HCT116 (cell line): Measurements from ENCODE around the gene HPS5. TPM values are rescaled to one million over a fixed set of nuclear protein-coding genes. Genes with fewer than 3 reads are reported as not detected.

ENCODE experiments used
- ATAC-seq: fragments of 200-7000 bp; cut with Tn5 transposase; 2 replicates; pipeline ENCODE4 v1.9.1; 2020; ENCODE audit warnings: mild to moderate bottlenecking, moderate library complexity
- BruUV-seq: library from RNA; stranded (reverse); fragments of 400-500 nt; replicated peaks from 2 replicates; lab custom pipeline; 2021; lab: Mats Ljungman, UMichigan
- CTCF ChIA-PET: fragments of 300-600 bp; sonication (Branson Sonifier 250); formaldehyde crosslinking; loops from one replicate; lab custom pipeline; 2021; ENCODE audit warnings: antibody characterized with exemption; lab: Charles Lee
- POLR2A ChIA-PET: fragments of 300-600, 350-600 bp; sonication (Branson Sonifier 250); formaldehyde crosslinking; loops from one replicate; lab custom pipeline; 2021; ENCODE audit warnings: antibody characterized with exemption; lab: Charles Lee
- RAD21 ChIA-PET, 2 experiments: fragments of 300-600 bp; sonication (Branson Sonifier 250); formaldehyde crosslinking; loops; one replicate each; lab custom pipeline; 2023; ENCODE audit warnings: low total read pairs in 2 of 2; ENCODE audit not compliant: uncharacterized antibody in 2 of 2, unreplicated experiment in 2 of 2, low non-redundant PET in 1 of 2; lab: Charles Lee
- DNase-seq: peaks from one replicate; pipeline ENCODE4 v3.0.0-alpha.2; 2010; ENCODE audit warnings: low read depth, low spot score
- H2AFZ ChIP-seq: fragments of 200-600 bp; shearing (Covaris generic), sonication (generic); 2 replicates; pipeline ENCODE4 v1.6.1; 2017; ENCODE audit warnings: low read depth, mixed run types, mixed read lengths, antibody characterized with exemption, low read length; ENCODE audit not compliant: poor library complexity, severe bottlenecking
- H3K27ac ChIP-seq: 2 replicates; pipeline ENCODE4 v1.5.1; 2012; ENCODE audit warnings: low read depth, low read length
- H3K27me3 ChIP-seq: fragments of 200-600 bp; sonication (generic); 2 replicates; pipeline ENCODE4 v1.6.1; 2016; ENCODE audit warnings: mixed run types, low read length, mixed read lengths; ENCODE audit not compliant: insufficient read depth
- H3K36me3 ChIP-seq, 2 experiments: fragments of 200-500 bp in 1 of 2; fragments of 200-600 bp in 1 of 2; sonication (Bioruptor generic) in 1 of 2; sonication (generic) in 1 of 2; 2 replicates each; pipeline versions ENCODE4 v1.5.1 to v1.6.1; 2014 to 2016; ENCODE audit warnings: low read length in 2 of 2, inconsistent platforms in 1 of 2, mixed read lengths in 1 of 2, mixed run types in 1 of 2; ENCODE audit not compliant: insufficient read depth in 2 of 2, control insufficient read depth in 1 of 2
- H3K4me1 ChIP-seq, 2 experiments: fragments of 200-600 bp in 1 of 2; sonication (generic) in 1 of 2; 2 replicates each; pipeline versions ENCODE4 v1.5.1 to v1.6.1; 2012 to 2017; ENCODE audit warnings: low read length in 2 of 2, inconsistent platforms in 1 of 2, mild to moderate bottlenecking in 1 of 2, mixed read lengths in 1 of 2, mixed run types in 1 of 2, moderate library complexity in 1 of 2; ENCODE audit not compliant: insufficient read depth in 2 of 2, control insufficient read depth in 1 of 2
- H3K4me2 ChIP-seq: fragments of 200-600 bp; sonication (generic); 2 replicates; pipeline ENCODE4 v1.6.1; 2017; ENCODE audit warnings: mixed run types, low read length, mixed read lengths
- H3K4me3 ChIP-seq, 2 experiments: fragments of 200-600 bp in 1 of 2; sonication (generic) in 1 of 2; replicated peaks in 1 of 2; 2 replicates each; pipeline ENCODE4 v1.5.1; 2011 to 2016; ENCODE audit warnings: low read length in 2 of 2, control low read depth in 1 of 2, low read depth in 1 of 2, mild to moderate bottlenecking in 1 of 2, mixed read lengths in 1 of 2, mixed run types in 1 of 2
- H3K79me2 ChIP-seq: fragments of 200-600 bp; sonication (generic); 2 replicates; pipeline ENCODE4 v1.6.1; 2017; ENCODE audit warnings: mild to moderate bottlenecking, mixed run types, low read length, moderate library complexity, mixed read lengths; ENCODE audit not compliant: insufficient read depth
- H3K9ac ChIP-seq: fragments of 200-600 bp; sonication (generic); 2 replicates; pipeline ENCODE4 v1.6.1; 2016; ENCODE audit warnings: low read length, mixed read lengths
- H3K9me2 ChIP-seq: fragments of 200-600 bp; sonication (generic), shearing (Covaris generic); 2 replicates; pipeline ENCODE4 v1.6.1; 2017; ENCODE audit warnings: mixed run types, mild to moderate bottlenecking, moderate library complexity; ENCODE audit not compliant: insufficient read depth
- H3K9me3 ChIP-seq, 2 experiments: fragments of 200-500 bp in 1 of 2; fragments of 200-600 bp in 1 of 2; sonication (Bioruptor generic) in 1 of 2; sonication (generic) in 1 of 2; 2 replicates each; pipeline ENCODE4 v1.6.1; 2014 to 2017; ENCODE audit warnings: low read length in 2 of 2, mixed read lengths in 2 of 2, inconsistent platforms in 1 of 2, low read depth in 1 of 2, mild to moderate bottlenecking in 1 of 2, mixed run types in 1 of 2, moderate library complexity in 1 of 2; ENCODE audit not compliant: control insufficient read depth in 1 of 2, insufficient read depth in 1 of 2
- H4K20me1 ChIP-seq: fragments of 200-600 bp; sonication (generic), shearing (Covaris generic); 2 replicates; pipeline ENCODE4 v1.6.1; 2017; ENCODE audit warnings: mixed run types, mild to moderate bottlenecking, moderate library complexity; ENCODE audit not compliant: insufficient read depth
- CEBPB ChIP-seq: IDR thresholded peaks from 2 replicates; pipeline ENCODE4 v1.6.1; 2012; ENCODE audit warnings: low read depth
- CTCF ChIP-seq, 3 experiments: fragments of 200-600 bp in 1 of 3; sonication (generic) in 1 of 3; IDR thresholded peaks in 2 of 3; conservative IDR thresholded peaks in 1 of 3; 2 replicates each; pipeline ENCODE4 v1.5.1; 2012 to 2017; ENCODE audit warnings: low read depth in 2 of 3, low read length in 2 of 3, antibody characterized with exemption in 1 of 3, borderline replicate concordance in 1 of 3, control low read depth in 1 of 3, mild to moderate bottlenecking in 1 of 3, mixed read lengths in 1 of 3, mixed run types in 1 of 3, moderate library complexity in 1 of 3; ENCODE audit not compliant: insufficient read depth in 1 of 3
- ELF1 ChIP-seq: IDR thresholded peaks from 2 replicates; pipeline ENCODE4 v1.6.1; 2012; ENCODE audit warnings: low read depth, borderline replicate concordance
- JUND ChIP-seq: IDR thresholded peaks from 2 replicates; pipeline ENCODE4 v1.6.1; 2012
- RAD21 ChIP-seq: IDR thresholded peaks from 2 replicates; pipeline ENCODE4 v1.6.1; 2012; ENCODE audit warnings: low read depth, mild to moderate bottlenecking
- SP1 ChIP-seq: IDR thresholded peaks from 2 replicates; pipeline ENCODE4 v1.6.1; 2012; ENCODE audit warnings: low read depth
- SRF ChIP-seq: IDR thresholded peaks from 2 replicates; pipeline ENCODE4 v1.6.1; 2012; ENCODE audit warnings: low read depth
- TCF7L2 ChIP-seq: IDR thresholded peaks from 2 replicates; pipeline ENCODE4 v1.7.0; 2011; ENCODE audit warnings: borderline replicate concordance, inconsistent platforms; ENCODE audit not compliant: insufficient read depth, insufficient read length; ENCODE audit errors: extremely low read depth
- YY1 ChIP-seq: IDR thresholded peaks from 2 replicates; pipeline ENCODE4 v1.6.1; 2011; ENCODE audit warnings: low read length, low read depth, moderate library complexity, mild to moderate bottlenecking; ENCODE audit not compliant: insufficient replicate concordance; ENCODE audit errors: extremely low read depth
- ZNF274 ChIP-seq: fragments of 200-500 bp; sonication (Bioruptor generic); IDR thresholded peaks from 2 replicates; pipeline ENCODE4 v1.6.1; 2014; ENCODE audit warnings: mild to moderate bottlenecking, low read depth, low read length, inconsistent platforms
- intact Hi-C: fragments of 100-400 bp; cut with micrococcal nuclease; formaldehyde crosslinking; loops from 2 replicates; pipeline ENCODE4 v1.10.0; 2022
- total RNA-seq: library from RNA; stranded (reverse); gene quantifications from one replicate; pipeline ENCODE4 v1.2.1, GENCODE V29; 2021; ENCODE audit not compliant: unreplicated experiment
- TF ChIP-seq, protein P1 (sequence below): IDR thresholded peaks from 2 replicates; pipeline ENCODE4 v1.6.1; 2011; ENCODE audit warnings: mild to moderate bottlenecking, low read length, moderate library complexity; ENCODE audit not compliant: insufficient replicate concordance; ENCODE audit errors: extremely low read depth
- TF ChIP-seq, protein P2 (sequence below): IDR thresholded peaks from 2 replicates; pipeline ENCODE4 v1.6.1; 2012

The HPS5 gene
- total RNA-seq, 1 experiment from 2014 or later = 19.6 TPM

- Histone ChIP-seq H3K27me3 (no peaks in the 10 kb centered on the region), H3K4me3 (no peak overlapping the region), H3K27ac (no peak overlapping the region), H3K4me1 (no peaks in the 10 kb centered on the region), H2AFZ (no peak overlapping the region), H4K20me1 (no peaks in the 10 kb centered on the region), H3K9ac (no peak overlapping the region), H3K79me2 (no peaks in the 10 kb centered on the region), H3K4me2 (no peak overlapping the region), H3K9me3 (no peaks in the 10 kb centered on the region), H3K36me3 (peaks cover 27 to 44% of the 10 kb centered on the region in 2 experiments; a peak in 3 of 4 replicates), H3K9me2 (no peaks in the 10 kb centered on the region)
- ChIA-PET POLR2A (no interaction called here), RAD21 (no interaction called here), CTCF (no interaction called here)
- DNase-seq = no peak
- BruUV-seq = no TSS peak
- no peak for ATAC-seq
- TF ChIP-seq ZNF274 = no peak
- TF ChIP-seq YY1 = no peak
- no peak for TF ChIP-seq SRF
- TF ChIP-seq CEBPB = no peak
- no peak for TF ChIP-seq SP1
- intact Hi-C loops = no loop called here
These were observed 42.6 kb upstream of the HPS5 start for GRCh38 chr11:18364495-18365073.

DNA sequence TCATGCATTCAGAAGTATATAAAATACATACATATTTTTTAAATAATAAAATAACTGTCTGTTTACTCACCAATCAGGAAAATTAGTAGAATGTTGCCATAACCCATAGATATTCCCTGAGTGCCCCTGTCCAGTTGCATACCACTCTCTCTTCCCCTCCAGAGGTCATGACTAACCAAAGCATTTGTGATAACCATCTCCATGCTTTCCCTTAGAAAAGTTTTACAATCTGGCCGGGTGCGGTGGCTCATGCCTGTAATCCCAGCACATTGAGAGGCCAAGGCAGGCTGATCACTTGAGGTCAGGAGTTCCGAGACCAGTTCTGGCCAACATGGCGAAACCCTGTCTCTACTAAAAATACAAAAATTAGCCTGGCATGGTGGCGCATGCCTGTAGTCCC, 39.2 kb upstream of the HPS5 start:
- H3K4me3 ChIP-seq = no peak overlapping the region
- H3K9me3 ChIP-seq = no peaks in the 10 kb centered on the region
- ChIA-PET RAD21 (no interaction called here), CTCF (no interaction called here), POLR2A (no interaction called here)
- H3K4me2 ChIP-seq = no peak overlapping the region
- peaks cover 32 to 55% of the 10 kb centered on the region in 2 experiments for H3K36me3 ChIP-seq
- ATAC-seq (no peak), DNase-seq (no peak)
- TF ChIP-seq CTCF (IDR thresholded peaks at IDR 0.05 in 2 of 3, conservative IDR thresholded peaks at IDR 0.05 in 1 of 3; ENCODE audit: borderline replicate concordance in 1 of 3, insufficient read depth in 1 of 3, low read depth in 2 of 3, low read length in 2 of 3) = no peak
- no peak for TF ChIP-seq ELF1
- TF ChIP-seq, protein P1, sequence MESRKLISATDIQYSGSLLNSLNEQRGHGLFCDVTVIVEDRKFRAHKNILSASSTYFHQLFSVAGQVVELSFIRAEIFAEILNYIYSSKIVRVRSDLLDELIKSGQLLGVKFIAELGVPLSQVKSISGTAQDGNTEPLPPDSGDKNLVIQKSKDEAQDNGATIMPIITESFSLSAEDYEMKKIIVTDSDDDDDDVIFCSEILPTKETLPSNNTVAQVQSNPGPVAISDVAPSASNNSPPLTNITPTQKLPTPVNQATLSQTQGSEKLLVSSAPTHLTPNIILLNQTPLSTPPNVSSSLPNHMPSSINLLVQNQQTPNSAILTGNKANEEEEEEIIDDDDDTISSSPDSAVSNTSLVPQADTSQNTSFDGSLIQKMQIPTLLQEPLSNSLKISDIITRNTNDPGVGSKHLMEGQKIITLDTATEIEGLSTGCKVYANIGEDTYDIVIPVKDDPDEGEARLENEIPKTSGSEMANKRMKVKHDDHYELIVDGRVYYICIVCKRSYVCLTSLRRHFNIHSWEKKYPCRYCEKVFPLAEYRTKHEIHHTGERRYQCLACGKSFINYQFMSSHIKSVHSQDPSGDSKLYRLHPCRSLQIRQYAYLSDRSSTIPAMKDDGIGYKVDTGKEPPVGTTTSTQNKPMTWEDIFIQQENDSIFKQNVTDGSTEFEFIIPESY = no peak
- TF ChIP-seq, protein P2, sequence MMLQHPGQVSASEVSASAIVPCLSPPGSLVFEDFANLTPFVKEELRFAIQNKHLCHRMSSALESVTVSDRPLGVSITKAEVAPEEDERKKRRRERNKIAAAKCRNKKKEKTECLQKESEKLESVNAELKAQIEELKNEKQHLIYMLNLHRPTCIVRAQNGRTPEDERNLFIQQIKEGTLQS = no peak
- no peak for TF ChIP-seq JUND
- no peak for TF ChIP-seq RAD21
- no peak for TF ChIP-seq SRF
- TF ChIP-seq TCF7L2 = no peak
- H3K79me2 ChIP-seq = no peaks in the 10 kb centered on the region
- H3K27ac ChIP-seq = no peak overlapping the region
- H4K20me1 ChIP-seq = no peaks in the 10 kb centered on the region
- no peak overlapping the region for H2AFZ ChIP-seq
- H3K27me3 ChIP-seq = no peaks in the 10 kb centered on the region
- H3K9ac ChIP-seq = no peak overlapping the region
- intact Hi-C loops = no loop called here
- no peaks in the 10 kb centered on the region for H3K9me2 ChIP-seq
- no peaks in the 10 kb centered on the region for H3K4me1 ChIP-seq
- no TSS peak for BruUV-seq
